HG03521 (cell line): ENCODE results near the gene MYDGF.

Experiments used
- ATAC-seq: cut with Tn5 transposase; IDR thresholded peaks from one replicate; pipeline ENCODE4 v1.9.1; 2021; ENCODE audit warnings: mild to moderate bottlenecking, moderate library complexity; ENCODE audit not compliant: unreplicated experiment

MYDGF gene

GRCh38 chr19:4647676-4648644 is 22.2 kb downstream of the MYDGF start:
- no peak for ATAC-seq

- ATAC-seq, result no peak
These were observed 24.4 kb downstream of the MYDGF start for GRCh38 chr19:4645718-4646117.

GRCh38 chr19:4642625-4643024 is 27.5 kb downstream of the MYDGF start:
- no peak for ATAC-seq

GRCh38 chr19:4641132-4641531 is 29.0 kb downstream of the MYDGF start:
- ATAC-seq, result no peak

- ATAC-seq, result no peak
These were observed 29.7 kb downstream of the MYDGF start for GRCh38 chr19:4640247-4641000.

GRCh38 chr19:4639531-4640246 is 30.5 kb downstream of the MYDGF start:
- peak; percentile 14 for ATAC-seq

GRCh38 chr19:4638828-4639530 is 31.2 kb downstream of the MYDGF start, which contains the start of gene TNFAIP8L1:
TNFAIP8L1 (plus strand) TSS chr19:4639516; CDS start chr19:4651870, 12,354 bp downstream.
- peak; percentile 87 for ATAC-seq

- ATAC-seq, result no peak
These were observed 31.8 kb downstream of the MYDGF start for GRCh38 chr19:4638317-4638716.

- no peak for ATAC-seq
These were observed 33.4 kb downstream of the MYDGF start for GRCh38 chr19:4636761-4637160.

GRCh38 chr19:4636151-4636717 is 33.9 kb downstream of the MYDGF start:
- no peak for ATAC-seq

GRCh38 chr19:4635754-4636116 is 34.4 kb downstream of the MYDGF start:
- ATAC-seq, result no peak

- ATAC-seq, result no peak
These were observed 36.8 kb downstream of the MYDGF start for GRCh38 chr19:4633140-4633967.

GRCh38 chr19:4624733-4625362 is 45.3 kb downstream of the MYDGF start:
- ATAC-seq, result no peak

GRCh38 chr19:4624301-4624700 is 45.8 kb downstream of the MYDGF start:
- ATAC-seq, result no peak

- no peak for ATAC-seq
These were observed 47.3 kb downstream of the MYDGF start for GRCh38 chr19:4622695-4623421.

GRCh38 chr19:4620675-4621074 is 49.5 kb downstream of the MYDGF start:
- no peak for ATAC-seq

- ATAC-seq, result no peak
These were observed 50.4 kb downstream of the MYDGF start for GRCh38 chr19:4619668-4620294.

- no peak for ATAC-seq
These were observed 52.1 kb downstream of the MYDGF start for GRCh38 chr19:4618019-4618418.
